HTERT RPE-1 (cell line): Measurements from ENCODE around the gene ALOX15B.

Source experiments
- in situ Hi-C: fragments of 300-500 bp; cut with MboI; formaldehyde crosslinking; loops from 4 replicates; pipeline ENCODE4 v1.14.3; 2020; ENCODE audit warnings: low sequenced_read_pairs

Gene ALOX15B

DNA sequence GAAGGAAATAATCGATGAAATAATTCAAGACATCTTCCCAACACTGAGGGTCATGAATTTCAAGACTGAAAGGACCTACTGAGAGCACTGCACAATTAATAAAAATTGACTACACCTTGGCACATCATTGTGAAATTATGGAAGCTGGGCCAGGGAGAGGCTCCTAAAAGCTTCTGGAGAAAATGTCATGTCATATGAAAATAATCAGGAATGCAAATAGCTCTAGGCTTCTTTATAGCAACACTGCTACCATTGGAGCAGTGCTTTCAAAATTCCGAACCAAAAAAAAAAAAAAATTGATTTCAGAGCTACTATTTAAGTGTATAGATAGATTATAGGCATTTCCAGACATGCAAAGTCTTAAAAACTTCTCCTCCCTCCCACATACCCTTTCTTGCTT is 6.4 kb upstream of the ALOX15B start:
- in situ Hi-C loops: no loop called here

DNA sequence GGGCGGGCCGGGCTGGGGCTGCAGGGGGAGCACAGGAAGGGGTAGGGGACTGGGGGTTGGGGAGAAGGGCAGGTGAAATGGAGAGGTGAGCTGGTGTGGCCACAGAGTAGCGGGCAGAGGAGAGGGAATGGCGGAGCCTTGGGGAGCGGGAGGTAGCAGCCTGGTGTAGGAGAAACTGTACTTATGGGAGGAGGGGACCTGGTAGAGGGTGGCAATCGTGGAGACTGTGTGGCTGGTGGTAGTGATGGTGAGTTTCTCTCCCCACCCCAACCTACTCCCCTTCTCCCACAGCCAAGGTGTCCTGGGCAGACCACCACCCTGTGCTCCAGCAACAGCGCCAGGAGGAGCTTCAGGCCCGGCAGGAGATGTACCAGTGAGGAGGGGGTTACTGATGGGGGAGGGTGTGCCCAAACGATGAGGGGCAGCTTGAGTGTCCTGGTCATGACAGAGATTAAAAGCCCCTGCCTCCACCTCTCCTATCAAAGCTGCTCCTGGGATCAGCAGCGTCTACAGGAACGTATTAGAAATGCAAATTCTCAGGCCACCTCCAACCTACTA is 831 bp downstream of the ALOX15B start:
- in situ Hi-C loops: no loop called here

GRCh38 chr17:8041249-8041928 is 2.5 kb downstream of the ALOX15B start:
- in situ Hi-C loops: no loop called here

- in situ Hi-C loops: no loop called here
Measured at GRCh38 chr17:8041979-8042378, 3.1 kb downstream of the ALOX15B start.

GRCh38 chr17:8044819-8045810 is 6.3 kb downstream of the ALOX15B start:
- in situ Hi-C loops: no loop called here

- in situ Hi-C loops: no loop called here
Measured at GRCh38 chr17:8046306-8046928, 7.6 kb downstream of the ALOX15B start.

DNA sequence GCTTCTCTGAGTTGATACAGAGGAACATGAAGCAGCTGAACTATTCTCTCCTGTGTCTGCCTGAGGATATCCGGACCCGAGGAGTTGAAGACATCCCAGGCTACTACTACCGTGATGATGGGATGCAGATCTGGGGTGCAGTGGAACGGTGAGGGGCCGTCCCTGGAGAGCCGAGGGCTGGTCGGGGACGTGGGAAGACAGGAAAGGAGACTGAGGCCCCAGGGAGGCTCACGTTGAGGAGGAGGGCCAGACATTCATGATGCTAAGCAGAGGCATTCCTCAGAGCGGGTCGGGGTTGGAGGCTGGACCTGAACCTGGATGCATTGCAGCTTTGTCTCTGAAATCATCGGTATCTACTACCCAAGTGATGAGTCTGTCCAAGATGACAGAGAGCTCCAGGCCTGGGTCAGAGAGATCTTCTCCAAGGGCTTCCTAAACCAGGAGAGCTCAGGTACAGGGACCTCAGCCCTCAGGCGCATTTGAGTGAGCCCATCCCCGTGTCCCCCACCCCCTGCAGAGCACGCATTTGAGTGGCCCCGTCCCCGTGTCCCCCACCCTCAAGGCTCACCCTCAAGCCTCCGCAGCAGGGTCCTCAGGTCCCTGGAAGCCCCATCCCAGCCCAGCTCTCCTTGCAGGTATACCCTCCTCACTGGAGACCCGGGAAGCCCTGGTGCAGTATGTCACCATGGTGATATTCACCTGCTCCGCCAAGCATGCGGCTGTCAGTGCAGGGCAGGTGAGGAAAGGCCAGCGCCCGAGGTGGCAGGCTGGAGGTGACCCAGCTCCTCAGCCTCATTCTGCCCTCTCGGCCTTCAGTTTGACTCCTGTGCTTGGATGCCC is 8.3 kb downstream of the ALOX15B start:
- in situ Hi-C loops: no loop called here

GRCh38 chr17:8047769-8048110 is 8.9 kb downstream of the ALOX15B start:
- in situ Hi-C loops: no loop called here

GRCh38 chr17:8048236-8048635 is 9.4 kb downstream of the ALOX15B start:
- in situ Hi-C loops: no loop called here

GRCh38 chr17:8048736-8049135 is 9.9 kb downstream of the ALOX15B start:
- in situ Hi-C loops: no loop called here

GRCh38 chr17:8051831-8052230 is 13.0 kb downstream of the ALOX15B start:
- in situ Hi-C loops: no loop called here

GRCh38 chr17:8052256-8053252 is 13.7 kb downstream of the ALOX15B start:
- in situ Hi-C loops: no loop called here

GRCh38 chr17:8053600-8053999 is 14.7 kb downstream of the ALOX15B start:
- in situ Hi-C loops: no loop called here

DNA sequence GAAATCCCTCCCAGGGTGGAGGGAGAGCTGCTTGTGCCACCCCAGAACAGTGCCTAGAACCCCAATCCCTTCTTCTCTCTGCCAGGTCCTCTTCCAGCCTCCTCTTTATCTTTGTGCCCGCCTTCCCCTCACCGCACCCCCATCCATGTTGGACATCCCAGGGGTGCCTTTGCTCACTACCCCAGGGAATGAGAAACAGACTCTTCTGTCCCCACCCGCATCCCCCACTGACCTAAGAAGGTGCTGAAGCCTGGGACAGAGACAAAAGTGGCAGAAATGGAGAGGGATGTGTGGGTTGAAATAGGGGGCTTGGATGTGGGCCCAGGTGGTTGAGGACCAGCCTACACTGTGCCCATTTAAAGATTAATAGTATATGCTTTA is 17.0 kb downstream of the ALOX15B start:
- in situ Hi-C loops: no loop called here

GRCh38 chr17:8056232-8056975 is 17.5 kb downstream of the ALOX15B start:
- in situ Hi-C loops: no loop called here

- in situ Hi-C loops: no loop called here
Measured at GRCh38 chr17:8056976-8057625, 18.2 kb downstream of the ALOX15B start.

GRCh38 chr17:8057691-8058114 is 18.8 kb downstream of the ALOX15B start:
- in situ Hi-C loops: no loop called here

- in situ Hi-C loops: no loop called here
Measured at GRCh38 chr17:8059131-8059530, 20.3 kb downstream of the ALOX15B start.
